ENCODE measurements around the gene LMAN1L. TPM values are rescaled to one million over a fixed set of nuclear protein-coding genes. Genes with fewer than 3 reads are reported as not detected.

LMAN1L gene
- total RNA-seq, 2 donors from 2014 or later = 0.53 to 0.72 TPM

GRCh38 chr15:74802290-74802689 is 10.3 kb upstream of the LMAN1L start:
- ATAC-seq (replicated peaks in 1 of 2) (no peak), DNase-seq (no peak)
- no peak overlapping the region for H3K4me3 Mint-ChIP-seq
- H3K27me3 Mint-ChIP-seq (ENCODE audit: low read depth) = no peaks in the 10 kb centered on the region
- H3K9me3 Mint-ChIP-seq = no peaks in the 10 kb centered on the region
- H3K36me3 Mint-ChIP-seq (ENCODE audit: insufficient read depth in 2 of 2) = peaks cover 5 to 20% of the 10 kb centered on the region in 2 donors
- H3K4me1 Mint-ChIP-seq (ENCODE audit: low read depth) = peaks cover 38% of the 10 kb centered on the region
- H3K27ac Mint-ChIP-seq = no peak overlapping the region

- ATAC-seq (replicated peaks in 1 of 2) = no peak
- Mint-ChIP-seq H3K9me3 (no peaks in the 10 kb centered on the region), H3K27ac (no peak overlapping the region), H3K4me1 (ENCODE audit: low read depth) (peaks cover 36% of the 10 kb centered on the region), H3K36me3 (ENCODE audit: insufficient read depth in 2 of 2) (peaks cover 5 to 19% of the 10 kb centered on the region in 2 donors), H3K4me3 (no peak overlapping the region), H3K27me3 (ENCODE audit: low read depth) (no peaks in the 10 kb centered on the region)
- no peak for DNase-seq
Measured at GRCh38 chr15:74802862-74803447, 9.7 kb upstream of the LMAN1L start.

GRCh38 chr15:74804935-74805334 is 7.7 kb upstream of the LMAN1L start:
- no peaks in the 10 kb centered on the region for H3K9me3 Mint-ChIP-seq
- H3K27me3 Mint-ChIP-seq (ENCODE audit: low read depth) = no peaks in the 10 kb centered on the region
- H3K27ac Mint-ChIP-seq = peak overlapping the region; percentile 7
- H3K4me1 Mint-ChIP-seq (ENCODE audit: low read depth) = peaks cover 33% of the 10 kb centered on the region
- H3K36me3 Mint-ChIP-seq (ENCODE audit: insufficient read depth in 2 of 2) = peaks cover 5 to 17% of the 10 kb centered on the region in 2 donors
- no peak for ATAC-seq (replicated peaks in 1 of 2)
- no peak for DNase-seq
- H3K4me3 Mint-ChIP-seq = no peak overlapping the region

- Mint-ChIP-seq H3K27ac (no peak overlapping the region), H3K9me3 (no peaks in the 10 kb centered on the region), H3K27me3 (ENCODE audit: low read depth) (no peaks in the 10 kb centered on the region), H3K4me3 (no peak overlapping the region), H3K36me3 (ENCODE audit: insufficient read depth in 2 of 2) (peaks cover 5 to 9% of the 10 kb centered on the region in 2 donors), H3K4me1 (ENCODE audit: low read depth) (peaks cover 29% of the 10 kb centered on the region)
- no peak for ATAC-seq (replicated peaks in 1 of 2)
- no peak for DNase-seq
Measured at GRCh38 chr15:74807282-74807681, 5.4 kb upstream of the LMAN1L start.

GRCh38 chr15:74808078-74808839 is 4.4 kb upstream of the LMAN1L start:
- Mint-ChIP-seq H3K27me3 (ENCODE audit: low read depth) (no peaks in the 10 kb centered on the region), H3K4me1 (ENCODE audit: low read depth) (peaks cover 29% of the 10 kb centered on the region), H3K27ac (peak overlapping the region; percentile 10), H3K9me3 (no peaks in the 10 kb centered on the region), H3K36me3 (ENCODE audit: insufficient read depth in 2 of 2) (peaks cover 5 to 6% of the 10 kb centered on the region in 2 donors), H3K4me3 (no peak overlapping the region)
- DNase-seq (no peak), ATAC-seq (replicated peaks in 1 of 2) (no peak)

- peaks cover 5 to 6% of the 10 kb centered on the region in 2 donors for H3K36me3 Mint-ChIP-seq (ENCODE audit: insufficient read depth in 2 of 2)
- no peak for ATAC-seq (replicated peaks in 1 of 2)
- peak overlapping the region; percentile 1 for H3K27ac Mint-ChIP-seq
- H3K4me3 Mint-ChIP-seq = no peak overlapping the region
- peaks cover 29% of the 10 kb centered on the region for H3K4me1 Mint-ChIP-seq (ENCODE audit: low read depth)
- no peak for DNase-seq
- no peaks in the 10 kb centered on the region for H3K9me3 Mint-ChIP-seq
- H3K27me3 Mint-ChIP-seq (ENCODE audit: low read depth) = no peaks in the 10 kb centered on the region
Measured at GRCh38 chr15:74808840-74809229, 3.8 kb upstream of the LMAN1L start.

GRCh38 chr15:74809242-74809641 is 3.4 kb upstream of the LMAN1L start:
- no peaks in the 10 kb centered on the region for H3K27me3 Mint-ChIP-seq (ENCODE audit: low read depth)
- H3K4me1 Mint-ChIP-seq (ENCODE audit: low read depth) = peaks cover 29% of the 10 kb centered on the region
- ATAC-seq (replicated peaks in 1 of 2) = peak in 1 of 2 donors; percentile 12
- peaks cover 1 to 3% of the 10 kb centered on the region in 2 donors for H3K36me3 Mint-ChIP-seq (ENCODE audit: insufficient read depth in 2 of 2)
- DNase-seq = no peak
- peak overlapping the region; percentile 1 for H3K27ac Mint-ChIP-seq
- H3K9me3 Mint-ChIP-seq = no peaks in the 10 kb centered on the region
- H3K4me3 Mint-ChIP-seq = no peak overlapping the region

GRCh38 chr15:74809956-74810355 is 2.7 kb upstream of the LMAN1L start:
- Mint-ChIP-seq H3K27me3 (ENCODE audit: low read depth) (no peaks in the 10 kb centered on the region), H3K27ac (no peak overlapping the region), H3K4me1 (ENCODE audit: low read depth) (peaks cover 26% of the 10 kb centered on the region), H3K9me3 (no peaks in the 10 kb centered on the region), H3K4me3 (no peak overlapping the region), H3K36me3 (ENCODE audit: insufficient read depth in 2 of 2) (peaks cover 0 to under 1% of the 10 kb centered on the region in 2 donors)
- no peak for ATAC-seq (replicated peaks in 1 of 2)
- DNase-seq = no peak

GRCh38 chr15:74815121-74815934 is 2.7 kb downstream of the LMAN1L start:
- Mint-ChIP-seq H3K9me3 (no peaks in the 10 kb centered on the region), H3K27me3 (ENCODE audit: low read depth) (no peaks in the 10 kb centered on the region), H3K27ac (no peak overlapping the region), H3K4me1 (ENCODE audit: low read depth) (peaks cover 16% of the 10 kb centered on the region), H3K4me3 (no peak overlapping the region), H3K36me3 (ENCODE audit: insufficient read depth in 2 of 2) (no peaks in the 10 kb centered on the region)
- ATAC-seq (replicated peaks in 1 of 2) (no peak), DNase-seq (no peak)

GRCh38 chr15:74815961-74816360 is 3.3 kb downstream of the LMAN1L start:
- ATAC-seq (replicated peaks in 1 of 2) (no peak), DNase-seq (no peak)
- Mint-ChIP-seq H3K27ac (no peak overlapping the region), H3K36me3 (ENCODE audit: insufficient read depth in 2 of 2) (no peaks in the 10 kb centered on the region), H3K4me3 (no peak overlapping the region), H3K27me3 (ENCODE audit: low read depth) (no peaks in the 10 kb centered on the region), H3K9me3 (no peaks in the 10 kb centered on the region), H3K4me1 (ENCODE audit: low read depth) (peaks cover 16% of the 10 kb centered on the region)

GRCh38 chr15:74816624-74817369 is 4.2 kb downstream of the LMAN1L start:
- Mint-ChIP-seq H3K36me3 (ENCODE audit: insufficient read depth in 2 of 2) (no peaks in the 10 kb centered on the region), H3K4me1 (ENCODE audit: low read depth) (peaks cover 16% of the 10 kb centered on the region), H3K27ac (no peak overlapping the region), H3K4me3 (no peak overlapping the region), H3K27me3 (ENCODE audit: low read depth) (no peaks in the 10 kb centered on the region), H3K9me3 (no peaks in the 10 kb centered on the region)
- DNase-seq (no peak), ATAC-seq (replicated peaks in 1 of 2) (no peak)

GRCh38 chr15:74817370-74817737 is 4.7 kb downstream of the LMAN1L start:
- Mint-ChIP-seq H3K27ac (no peak overlapping the region), H3K36me3 (ENCODE audit: insufficient read depth in 2 of 2) (no peaks in the 10 kb centered on the region), H3K9me3 (no peaks in the 10 kb centered on the region), H3K4me1 (ENCODE audit: low read depth) (peaks cover 16% of the 10 kb centered on the region), H3K27me3 (ENCODE audit: low read depth) (no peaks in the 10 kb centered on the region), H3K4me3 (no peak overlapping the region)
- ATAC-seq (replicated peaks in 1 of 2) = no peak
- DNase-seq = no peak

- H3K36me3 Mint-ChIP-seq (ENCODE audit: insufficient read depth in 2 of 2) = no peaks in the 10 kb centered on the region
Measured at GRCh38 chr15:74820056-74820455, 7.4 kb downstream of the LMAN1L start.

More at GRCh38 chr15:74820056-74820455, 7.4 kb downstream of the LMAN1L start:
- Mint-ChIP-seq H3K27me3 (ENCODE audit: low read depth) (peaks cover 14% of the 10 kb centered on the region), H3K4me3 (no peak overlapping the region), H3K4me1 (ENCODE audit: low read depth) (peaks cover 16% of the 10 kb centered on the region), H3K9me3 (no peaks in the 10 kb centered on the region), H3K27ac (no peak overlapping the region)
- ATAC-seq (replicated peaks in 1 of 2) (no peak), DNase-seq (no peak)
